GM10847 (cell line): ENCODE results near the gene RTL10.

Experiments
- POLR2A ChIP-seq: IDR thresholded peaks from 2 replicates; pipeline ENCODE4 v1.6.1; 2011; ENCODE audit not compliant: insufficient read length; ENCODE audit errors: extremely low read depth

RTL10 gene

DNA sequence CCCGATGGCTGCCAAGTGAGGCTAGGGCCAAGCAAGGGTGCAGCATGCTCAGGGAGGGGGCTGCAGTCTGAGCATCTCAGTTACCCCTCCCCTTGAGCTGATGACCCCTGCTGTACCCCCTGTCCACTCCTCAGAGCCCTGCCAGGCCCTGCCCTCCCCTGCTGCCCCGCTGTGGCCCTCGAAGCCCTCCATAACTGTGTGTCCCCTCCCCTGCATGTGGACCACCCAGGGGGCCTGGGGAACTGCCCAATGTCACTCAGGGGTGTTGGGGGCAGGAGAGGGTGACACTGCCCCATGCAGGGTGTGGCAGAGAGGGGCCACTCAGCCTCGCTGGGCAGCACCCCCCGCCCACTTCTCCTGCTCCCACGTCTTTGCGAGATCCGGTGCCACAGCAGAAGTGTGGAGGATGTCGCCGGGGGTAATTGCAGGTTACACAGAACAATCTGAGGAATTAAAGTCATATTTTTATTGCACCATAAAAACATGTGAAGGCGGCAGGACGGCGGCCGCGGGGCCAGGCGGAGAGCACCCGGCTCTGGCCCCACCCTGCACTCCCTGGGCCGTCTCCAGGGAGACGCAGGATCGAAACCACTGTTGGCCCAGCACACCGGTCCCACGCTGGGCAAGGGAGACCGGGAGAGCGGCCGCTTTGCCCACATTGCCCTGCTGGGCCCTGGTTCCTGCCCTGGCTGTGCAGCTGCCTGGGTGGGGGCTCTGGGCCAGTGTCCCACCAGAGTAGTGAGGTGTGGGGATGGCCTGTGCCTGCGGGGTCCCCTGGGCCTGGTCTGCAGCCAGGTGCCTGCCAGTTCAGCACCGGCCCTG, 18.7 kb upstream of the RTL10 start:
- no peak for TF ChIP-seq POLR2A

DNA sequence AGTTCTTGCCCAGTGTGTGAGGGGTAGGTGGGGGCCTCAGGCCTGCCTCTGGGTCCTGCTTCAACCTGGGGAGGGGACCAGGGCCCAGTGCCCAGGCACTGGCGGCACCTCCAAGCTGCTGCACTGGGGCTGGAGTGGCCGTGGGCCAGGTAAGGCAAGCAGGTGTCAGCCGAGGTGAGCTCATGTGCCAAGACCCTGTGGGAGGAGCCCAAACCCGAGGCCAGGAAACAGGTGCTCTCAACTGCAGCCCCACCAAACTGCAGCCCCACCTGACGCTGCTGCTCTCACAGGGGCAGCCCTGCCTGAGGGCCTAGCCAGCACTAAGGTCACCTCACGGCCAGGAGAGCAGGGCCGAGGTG, 18.1 kb upstream of the RTL10 start:
- no peak for TF ChIP-seq POLR2A

DNA sequence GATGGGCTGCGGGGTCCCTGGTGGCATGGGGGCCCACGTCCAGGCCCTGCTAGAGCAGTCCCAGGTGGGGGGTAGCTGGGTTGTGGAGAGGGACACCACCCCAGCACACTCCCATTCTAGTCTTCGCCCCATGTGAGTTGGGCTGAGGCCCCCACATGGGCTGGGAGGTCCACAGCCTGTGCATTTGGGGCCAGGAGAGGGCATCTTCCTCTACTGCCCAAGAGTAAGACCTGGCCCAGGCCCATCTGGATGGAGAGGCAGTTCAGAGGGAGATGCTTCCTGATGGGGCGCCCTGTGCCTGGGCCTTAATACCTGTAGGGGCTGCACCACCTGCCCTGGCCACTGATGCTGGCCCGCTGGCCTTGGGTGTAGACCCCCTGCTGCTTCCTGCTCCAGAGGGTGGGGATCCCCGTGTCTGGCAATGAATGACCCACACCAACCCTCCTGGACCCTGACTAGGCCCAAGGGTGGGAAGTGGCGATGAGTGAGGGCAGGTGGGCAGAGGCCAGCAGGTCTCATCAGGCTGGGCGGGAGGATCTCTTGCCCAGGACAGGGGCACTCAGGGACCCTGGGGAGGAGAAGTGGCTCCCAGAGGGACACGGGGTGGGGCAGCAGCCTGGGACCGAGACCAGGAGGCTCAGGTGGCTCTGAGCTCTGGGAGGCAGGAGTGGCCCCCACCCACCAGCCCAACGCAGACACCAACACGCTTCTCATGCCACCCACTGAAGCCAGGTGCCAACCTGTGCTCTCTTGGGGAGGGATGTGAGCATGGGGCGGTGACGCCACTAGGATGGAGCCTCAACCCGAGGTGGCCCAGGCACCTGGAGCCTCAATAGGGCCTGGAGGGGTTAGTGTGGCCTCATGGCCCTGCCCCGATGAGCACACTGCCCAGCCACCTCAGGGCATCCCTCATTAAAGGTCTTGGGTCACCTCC, 17.4 kb upstream of the RTL10 start:
- no peak for TF ChIP-seq POLR2A

DNA sequence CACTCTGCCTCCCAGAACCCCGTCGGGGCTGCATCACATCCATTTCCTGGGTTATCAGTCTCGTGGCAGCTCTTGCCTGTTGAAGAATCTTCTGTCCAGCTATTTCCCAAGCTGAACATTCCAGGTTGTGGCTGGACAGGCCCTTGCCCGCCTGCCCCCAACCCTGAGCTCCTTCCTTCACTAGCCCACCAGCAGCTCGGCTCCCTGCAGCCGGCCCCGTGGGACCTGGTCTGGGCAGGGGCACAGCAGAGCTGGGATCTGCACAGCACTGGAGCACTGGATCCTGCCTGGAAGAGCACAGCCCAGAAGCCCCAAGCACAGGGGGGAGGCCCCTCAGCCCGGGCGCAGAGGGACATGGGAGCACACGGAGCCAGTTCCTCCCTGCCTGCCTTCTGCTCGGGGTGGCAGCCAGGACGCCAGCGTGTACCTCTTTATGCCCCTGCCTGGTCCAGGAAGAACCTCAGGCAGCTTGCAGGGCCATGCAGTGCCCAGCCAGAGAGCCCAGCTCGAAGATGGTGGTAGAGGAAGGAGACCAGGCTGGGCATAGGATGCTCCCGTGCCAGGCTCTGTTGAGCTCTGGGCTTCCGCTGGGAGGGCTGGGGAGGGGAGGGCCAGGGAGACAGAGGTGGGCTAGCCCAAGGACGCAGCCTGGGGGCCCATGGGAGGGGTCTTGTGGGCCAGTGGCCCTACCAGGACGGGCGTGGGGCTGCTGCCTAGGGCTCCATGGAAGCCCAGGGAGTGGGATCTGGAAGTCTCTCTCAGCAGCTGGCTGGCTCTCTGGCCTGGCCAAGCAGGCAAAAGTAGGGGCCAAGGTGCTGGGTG, 16.6 kb upstream of the RTL10 start:
- TF ChIP-seq POLR2A: no peak

DNA sequence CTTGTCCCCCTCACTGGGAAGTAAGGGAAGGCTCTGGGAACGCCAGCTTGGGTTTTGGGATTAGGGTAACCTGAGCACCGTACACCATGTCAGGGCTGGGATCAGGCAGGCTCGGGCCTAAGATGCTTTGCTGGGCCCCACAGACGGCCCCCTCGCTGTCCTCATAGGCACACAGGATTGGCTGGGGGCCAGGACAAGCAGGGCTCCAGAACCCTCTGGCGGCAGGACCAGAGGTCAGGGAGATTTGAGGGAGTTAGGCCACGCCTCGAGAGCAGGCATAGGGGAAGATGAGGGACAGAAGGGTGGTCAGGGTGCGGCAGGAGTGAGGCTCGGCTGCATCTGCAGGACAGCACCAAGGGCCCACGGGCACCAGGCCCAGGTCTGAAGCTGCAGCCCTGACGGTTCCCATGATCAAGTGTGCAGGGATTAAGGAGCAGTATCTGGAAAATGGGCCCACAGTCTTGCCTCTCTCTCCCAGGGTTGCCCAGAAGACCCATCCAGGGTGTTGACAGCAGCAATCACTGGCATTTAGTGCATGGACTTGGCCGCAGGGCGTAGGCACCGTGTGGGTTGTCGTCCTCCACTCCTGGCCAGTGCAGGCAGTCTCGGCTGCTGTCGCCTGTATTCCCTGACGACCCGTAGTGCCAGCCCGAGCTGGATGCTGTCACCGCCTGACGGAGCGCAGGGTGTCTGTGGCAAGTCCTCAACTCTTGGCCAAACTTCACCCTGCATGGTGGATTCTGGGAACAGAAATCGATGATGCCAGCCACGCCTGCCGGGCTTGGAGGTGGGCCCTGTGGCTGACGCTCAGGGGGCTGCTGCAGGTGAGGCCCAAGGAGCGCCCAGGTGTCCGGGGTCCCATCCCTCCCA, 15.7 kb upstream of the RTL10 start:
- TF ChIP-seq POLR2A: no peak

DNA sequence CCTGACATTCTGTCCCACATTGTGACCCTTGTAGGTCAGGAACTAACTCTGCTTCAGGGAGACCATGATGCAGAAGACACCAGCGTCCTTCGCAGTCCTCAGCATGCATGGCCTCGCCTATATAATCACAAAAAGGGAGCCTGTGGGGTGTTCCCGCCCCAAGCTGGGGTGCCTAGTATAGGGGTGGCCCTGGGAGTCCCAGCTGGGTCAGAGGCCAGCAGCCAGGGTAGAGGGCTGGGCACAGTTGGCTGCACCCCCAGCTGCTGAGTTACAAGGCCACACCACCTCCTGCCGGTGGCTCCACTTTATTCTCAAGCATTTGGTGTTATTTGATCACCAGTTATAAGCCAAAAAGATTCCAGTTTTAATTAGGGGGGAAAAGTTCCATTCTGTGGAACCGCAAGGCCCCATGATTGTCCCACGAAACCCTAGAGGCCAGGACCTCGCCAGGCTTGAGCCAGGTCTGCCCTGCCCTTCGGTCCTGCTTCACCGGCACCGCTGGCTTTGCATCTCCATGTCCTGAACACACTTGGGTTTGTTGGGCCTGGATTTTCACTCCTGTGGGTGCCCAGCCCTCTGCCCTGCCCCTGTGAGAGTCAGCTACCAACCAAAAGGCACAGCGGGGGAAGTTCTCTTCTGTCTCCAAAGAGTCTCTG, 15.0 kb upstream of the RTL10 start:
- no peak for TF ChIP-seq POLR2A

DNA sequence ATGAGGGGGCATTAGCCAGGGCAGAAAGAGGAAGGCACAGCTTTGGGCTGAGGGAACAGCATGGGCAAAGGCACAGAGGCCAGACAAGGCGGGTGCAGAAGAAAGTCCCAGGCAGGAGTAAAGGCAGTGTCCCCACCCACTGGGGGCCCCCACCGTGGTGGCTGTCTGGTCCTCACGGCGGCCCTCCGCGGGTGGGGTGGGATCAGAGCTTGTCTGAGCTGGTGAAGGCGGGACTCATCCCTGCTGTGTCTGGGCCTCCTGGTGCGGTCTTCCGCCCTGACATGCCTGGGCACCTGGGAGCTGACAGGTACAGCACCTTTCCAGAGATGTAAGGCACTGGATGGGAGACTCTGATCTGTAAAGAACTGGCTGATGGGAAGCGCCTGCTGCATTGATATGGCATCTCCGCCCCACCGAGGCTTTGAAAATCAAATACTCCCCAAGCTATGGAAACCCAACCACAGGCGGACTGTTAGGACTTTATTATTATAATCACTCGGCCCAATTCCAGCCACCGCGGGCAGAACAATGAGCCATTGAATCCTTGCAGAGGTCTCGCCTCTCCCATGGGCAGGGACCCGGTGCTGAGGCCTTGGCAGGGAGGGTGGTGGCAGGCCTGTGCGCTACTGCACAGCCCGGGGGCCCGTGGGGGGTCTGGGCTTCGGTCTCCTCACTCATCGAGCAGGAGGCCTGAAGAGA, 14.2 kb upstream of the RTL10 start:
- TF ChIP-seq POLR2A: no peak

DNA sequence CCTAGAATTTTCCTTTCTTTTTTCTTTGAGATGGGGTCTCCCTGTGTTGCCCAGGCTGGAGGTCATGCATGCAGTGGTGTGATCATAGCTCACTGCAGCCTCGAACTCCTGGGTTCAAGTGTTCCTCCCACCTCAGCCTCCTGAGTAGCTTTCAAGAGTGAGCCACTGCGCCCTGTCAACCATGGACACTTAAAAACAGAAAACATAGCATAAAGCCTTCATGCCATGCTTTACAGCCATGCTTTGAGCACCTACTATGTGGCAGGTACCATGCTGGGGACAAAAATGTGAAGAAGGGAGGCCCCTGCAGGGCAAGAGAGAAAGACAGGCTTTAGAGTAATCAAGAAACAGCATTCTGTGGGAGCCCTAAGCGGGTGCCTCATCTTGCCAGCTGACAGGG, 13.7 kb upstream of the RTL10 start:
- no peak for TF ChIP-seq POLR2A

DNA sequence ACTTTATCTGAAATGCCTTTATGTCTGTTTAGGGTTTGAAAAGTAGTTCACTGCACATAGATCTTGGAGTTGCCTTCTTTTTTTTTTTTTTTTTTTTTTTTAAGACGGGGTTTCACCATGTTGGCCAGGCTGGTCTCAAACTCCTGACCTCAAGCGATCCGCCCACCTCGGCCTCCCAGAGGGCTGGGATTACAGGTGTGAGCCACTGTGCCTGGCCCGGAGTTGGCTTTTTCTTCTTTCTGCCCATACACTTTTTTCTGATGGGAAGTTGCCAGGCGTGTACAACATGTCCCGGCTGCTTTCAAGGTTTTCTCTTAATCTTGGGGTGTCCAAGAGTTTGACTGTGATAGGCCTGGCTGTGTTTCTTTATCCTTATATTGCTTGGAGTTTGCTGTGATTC, 12.9 kb upstream of the RTL10 start:
- TF ChIP-seq POLR2A: no peak

DNA sequence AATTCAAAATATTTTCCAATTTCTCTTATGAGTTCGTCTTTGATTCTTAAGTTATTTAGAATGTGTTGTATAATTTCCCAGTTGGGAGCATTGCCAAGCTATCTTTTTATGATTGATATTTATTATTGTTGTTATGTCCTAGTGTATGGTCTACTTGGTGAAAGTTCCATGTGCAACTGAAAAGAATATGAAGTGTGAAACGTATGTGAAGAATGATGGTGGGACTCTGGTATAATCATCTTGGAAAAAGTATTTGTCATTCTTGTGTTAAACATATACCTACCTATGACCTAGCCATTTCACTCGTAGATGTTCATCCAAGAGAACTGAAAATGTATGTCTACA, 12.0 kb upstream of the RTL10 start:
- TF ChIP-seq POLR2A: no peak

DNA sequence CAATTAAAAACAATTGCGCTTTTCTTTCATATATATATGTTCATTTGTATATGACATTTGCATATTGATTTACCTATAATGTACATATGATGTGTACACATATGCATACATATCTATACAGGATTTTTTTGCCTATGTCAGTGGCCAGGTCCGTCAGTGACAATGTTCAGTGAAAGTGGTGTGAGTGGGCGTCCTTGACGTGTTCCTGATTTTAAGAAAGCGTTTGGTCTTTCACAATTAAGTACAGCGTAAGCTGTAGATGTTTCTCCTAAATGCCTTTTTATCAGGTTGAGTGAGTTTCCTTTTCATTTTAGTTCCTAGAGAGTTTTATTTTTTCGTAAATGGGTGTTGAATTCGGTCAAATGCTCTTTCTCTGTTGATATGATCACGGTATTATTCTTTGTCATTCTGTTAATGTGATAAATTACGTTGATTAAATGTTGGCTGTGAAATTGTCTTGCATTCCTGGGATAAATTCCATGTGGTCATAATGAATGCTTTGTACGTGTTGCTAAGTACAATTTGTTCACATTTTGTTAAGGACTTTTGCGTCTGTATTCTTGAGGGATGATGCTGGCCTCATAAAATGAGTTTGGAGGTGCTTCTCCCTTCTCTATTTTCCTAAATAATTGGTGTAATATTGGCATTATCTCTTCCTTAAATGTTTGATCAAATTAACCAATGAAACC, 10.6 kb upstream of the RTL10 start:
- no peak for TF ChIP-seq POLR2A

DNA sequence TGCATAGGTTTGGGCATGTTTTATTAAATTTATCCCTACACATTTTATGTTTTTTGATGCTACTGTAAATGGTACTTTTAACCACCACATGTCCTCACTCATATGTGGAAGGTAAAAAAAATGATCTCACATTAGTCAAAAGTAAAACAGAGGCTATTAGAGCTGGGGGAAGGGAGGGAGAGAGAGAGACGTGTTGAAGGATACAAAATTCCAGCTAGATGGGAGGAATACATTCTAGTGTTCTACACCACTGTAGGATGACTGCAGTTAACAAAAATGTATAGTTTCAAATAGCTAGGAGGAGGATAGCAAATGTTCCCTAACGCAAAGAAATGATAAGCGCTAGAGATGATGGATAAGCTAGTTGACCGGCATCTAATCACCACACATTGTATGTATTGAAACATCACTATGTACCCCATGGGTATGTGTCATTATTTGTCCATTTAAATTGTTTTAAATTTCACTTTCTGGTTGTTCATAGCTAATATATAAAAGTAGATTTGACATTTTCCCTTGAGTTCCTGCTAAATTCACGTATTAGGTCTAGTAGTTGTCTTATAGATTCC, 9.9 kb upstream of the RTL10 start:
- TF ChIP-seq POLR2A: no peak

DNA sequence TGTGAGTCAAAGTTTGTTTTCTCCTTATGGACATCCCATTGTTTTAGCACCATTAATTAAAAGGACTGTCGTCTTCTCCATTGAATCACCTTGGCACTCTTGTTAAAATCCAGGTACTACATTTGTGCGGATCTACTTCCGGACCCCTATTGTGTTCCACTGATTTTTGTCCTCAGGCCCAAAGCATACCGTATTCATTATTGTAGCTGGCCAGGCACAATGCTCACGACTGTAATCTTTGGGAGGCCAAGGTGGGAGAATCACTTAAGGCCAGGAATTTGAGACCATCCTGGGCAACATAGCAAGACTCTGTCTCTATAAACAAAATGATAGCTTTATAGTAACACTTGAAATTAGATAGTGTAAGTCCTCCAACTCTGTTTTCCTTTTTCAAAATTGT, 8.9 kb upstream of the RTL10 start:
- TF ChIP-seq POLR2A: no peak
